CD14-positive monocyte (primary cell): Measurements from ENCODE around the gene SLC7A10. TPM values are rescaled to one million over a fixed set of nuclear protein-coding genes. Genes with fewer than 3 reads are reported as not detected.

ENCODE experiments used
- DNase-seq, 3 donors: peaks; one replicate each; pipeline ENCODE4 v3.0.0-alpha.2; 2011 to 2022
- H2AFZ ChIP-seq: 2 replicates; pipeline ENCODE4 v1.6.0; 2012; ENCODE audit warnings: mild to moderate bottlenecking, low read depth, low read length, inconsistent platforms; ENCODE audit not compliant: insufficient read depth, poor library complexity, severe bottlenecking
- H3K27ac ChIP-seq, 2 donors: 1 replicate in 1 of 2; 2 replicates in 1 of 2; pipeline ENCODE4 v1.5.1; 2012 to 2013; ENCODE audit warnings: low read length in 2 of 2, control low read depth in 1 of 2, inconsistent platforms in 1 of 2, low read depth in 1 of 2, mild to moderate bottlenecking in 1 of 2
- H3K27me3 ChIP-seq, 2 donors: one replicate each; pipeline versions ENCODE4 v1.6.0 to v1.6.1; 2011 to 2013; ENCODE audit warnings: low read length in 2 of 2; ENCODE audit not compliant: control insufficient read depth in 2 of 2, insufficient read depth in 2 of 2
- H3K36me3 ChIP-seq, 2 donors: replicated peaks in 1 of 2; 1 replicate in 1 of 2; 2 replicates in 1 of 2; pipeline versions ENCODE4 v1.5.1 to v1.6.1; 2012 to 2013; ENCODE audit warnings: low read length in 2 of 2, control low read depth in 1 of 2, inconsistent platforms in 1 of 2, mild to moderate bottlenecking in 1 of 2; ENCODE audit not compliant: insufficient read depth in 2 of 2, control insufficient read depth in 1 of 2
- H3K4me1 ChIP-seq, 2 donors: 1 replicate in 1 of 2; 2 replicates in 1 of 2; pipeline versions ENCODE4 v1.5.1 to v1.6.1; 2012 to 2013; ENCODE audit warnings: low read length in 2 of 2, control low read depth in 1 of 2, inconsistent platforms in 1 of 2, mild to moderate bottlenecking in 1 of 2, moderate library complexity in 1 of 2; ENCODE audit not compliant: insufficient read depth in 2 of 2, control insufficient read depth in 1 of 2
- H3K4me2 ChIP-seq: replicated peaks from 2 replicates; pipeline ENCODE3; 2012; ENCODE audit warnings: low read length, moderate library complexity, mild to moderate bottlenecking; ENCODE audit not compliant: poor library complexity, severe bottlenecking; ENCODE audit errors: extremely low read depth
- H3K4me3 ChIP-seq, 3 experiments: fragments of 200-600 bp in 1 of 3; sonication (generic) in 1 of 3; replicated peaks in 1 of 3; 1 replicate in 2 of 3; 2 replicates in 1 of 3; pipeline ENCODE4 v1.5.1; 2011 to 2013; ENCODE audit warnings: low read length in 3 of 3, mild to moderate bottlenecking in 3 of 3, control low read depth in 2 of 3, low read depth in 2 of 3, inconsistent platforms in 1 of 3, moderate library complexity in 1 of 3
- H3K79me2 ChIP-seq: 2 replicates; pipeline ENCODE4 v1.6.0; 2012; ENCODE audit warnings: mild to moderate bottlenecking, control low read depth, inconsistent platforms, low read length, moderate library complexity; ENCODE audit not compliant: insufficient read depth
- H3K9ac ChIP-seq: 2 replicates; pipeline ENCODE4 v1.6.0; 2017; ENCODE audit warnings: low read length, mild to moderate bottlenecking; ENCODE audit not compliant: insufficient read depth, poor library complexity, severe bottlenecking
- H3K9me3 ChIP-seq, 2 donors: replicated peaks in 1 of 2; 1 replicate in 1 of 2; 2 replicates in 1 of 2; pipeline versions ENCODE4 v1.5.1 to v1.6.1; 2012 to 2013; ENCODE audit warnings: low read length in 2 of 2, control low read depth in 1 of 2; ENCODE audit not compliant: control insufficient read depth in 1 of 2, insufficient read depth in 1 of 2
- H4K20me1 ChIP-seq: 2 replicates; pipeline ENCODE4 v1.6.0; 2012; ENCODE audit warnings: mild to moderate bottlenecking, low read length, control low read depth, moderate library complexity; ENCODE audit not compliant: insufficient read depth
- H3K27ac Mint-ChIP-seq, 7 donors: one replicate each; pipeline ENCODE4 v1.8.0; 2020; ENCODE audit warnings: mild to moderate bottlenecking in 7 of 7, mixed read lengths in 7 of 7, moderate library complexity in 6 of 7, inconsistent platforms in 2 of 7
- H3K27me3 Mint-ChIP-seq, 3 donors: one replicate each; pipeline ENCODE4 v1.8.0; 2021 to 2022; ENCODE audit warnings: low read depth in 3 of 3, mild to moderate bottlenecking in 3 of 3, mixed read lengths in 3 of 3, moderate library complexity in 3 of 3, inconsistent platforms in 1 of 3
- H3K36me3 Mint-ChIP-seq, 2 donors: one replicate each; pipeline ENCODE4 v1.8.0; 2020; ENCODE audit warnings: mixed read lengths in 2 of 2, inconsistent platforms in 1 of 2, mild to moderate bottlenecking in 1 of 2
- H3K4me1 Mint-ChIP-seq: one replicate; pipeline ENCODE4 v1.8.0; 2020; ENCODE audit warnings: mild to moderate bottlenecking, mixed read lengths
- H3K4me3 Mint-ChIP-seq, 2 donors: one replicate each; pipeline ENCODE4 v1.8.0; 2020; ENCODE audit warnings: mild to moderate bottlenecking in 2 of 2, mixed read lengths in 2 of 2, moderate library complexity in 1 of 2
- H3K9me3 Mint-ChIP-seq, 7 donors: one replicate each; pipeline ENCODE4 v1.8.0; 2020 to 2022; ENCODE audit warnings: mixed read lengths in 7 of 7, mild to moderate bottlenecking in 6 of 7, moderate library complexity in 6 of 7, inconsistent platforms in 2 of 7
- WGBS: methylation state at CpG from one replicate; pipeline ENCODE4 v1.1.5; 2013; ENCODE audit warnings: missing lambda C conversion rate; ENCODE audit not compliant: insufficient coverage; 5-methylcytosine and 5-hydroxymethylcytosine counted together
- intact Hi-C, 2 donors: fragments of 100-400 bp; cut with micrococcal nuclease; formaldehyde crosslinking; loops; one replicate each; pipeline versions ENCODE4 v1.15.0 to v1.15.1; 2023
- polyA plus RNA-seq, 3 donors: library from polyadenylated mRNA; depleted of rRNA in 1 of 3; unstranded in 2 of 3; stranded (reverse) in 1 of 3; fragments of 300-500 nt in 2 of 3; fragments of >200 nt in 1 of 3; fragmentation: Illumina TruSeq in 2 of 3; gene quantifications; 1 replicate in 2 of 3; 2 replicates in 1 of 3; pipeline ENCODE4 v1.2.3, GENCODE V29; 2012 to 2021
- TF ChIP-seq, protein P1 (sequence below): fragments of 200-600 bp; IDR thresholded peaks from one replicate; pipeline ENCODE4 v1.8.0; 2022; ENCODE audit warnings: antibody characterized with exemption, mild to moderate bottlenecking

The SLC7A10 gene
- polyA plus RNA-seq, 3 donors = 0.52 TPM; not detected in 2

DNA sequence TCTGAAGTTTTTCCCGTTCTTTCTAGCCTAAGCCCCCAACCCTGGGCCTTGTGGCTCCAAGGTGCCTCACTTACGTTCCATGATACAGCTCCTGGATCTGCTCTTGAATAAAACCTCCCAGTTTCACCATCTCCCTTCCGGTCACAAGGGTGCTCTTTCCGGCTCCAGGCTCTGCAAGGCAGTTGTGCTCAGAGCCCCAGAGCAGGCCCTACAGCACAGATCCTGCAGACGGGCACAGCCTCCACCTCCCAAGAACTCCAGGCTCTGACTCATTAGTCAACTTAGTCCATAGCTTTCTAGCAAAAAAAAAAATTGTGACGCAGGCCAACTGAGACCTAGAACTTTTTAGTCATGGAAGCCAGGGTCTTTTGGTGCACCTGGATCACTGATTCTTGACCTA is 33.9 kb upstream of the SLC7A10 start:
- Histone ChIP-seq H4K20me1 (no peaks in the 10 kb centered on the region), H3K4me1 (peaks cover 50 to 55% of the 10 kb centered on the region in 2 donors), H3K4me2 (peak overlapping the region; percentile 78), H3K27me3 (no peaks in the 10 kb centered on the region), H3K36me3 (no peaks in the 10 kb centered on the region), H3K79me2 (no peaks in the 10 kb centered on the region), H3K9me3 (peaks cover 0 to 4% of the 10 kb centered on the region in 2 donors), H2AFZ (peak overlapping the region; percentile 26), H3K27ac (peak overlapping the region; percentile 75 to 89), H3K9ac (no peak overlapping the region), H3K4me3 (peak overlapping the region in 1 of 3 experiments; percentile 67)
- H3K4me1 Mint-ChIP-seq = peaks cover 52% of the 10 kb centered on the region
- intact Hi-C loops = no loop called here
- TF ChIP-seq, protein P1, sequence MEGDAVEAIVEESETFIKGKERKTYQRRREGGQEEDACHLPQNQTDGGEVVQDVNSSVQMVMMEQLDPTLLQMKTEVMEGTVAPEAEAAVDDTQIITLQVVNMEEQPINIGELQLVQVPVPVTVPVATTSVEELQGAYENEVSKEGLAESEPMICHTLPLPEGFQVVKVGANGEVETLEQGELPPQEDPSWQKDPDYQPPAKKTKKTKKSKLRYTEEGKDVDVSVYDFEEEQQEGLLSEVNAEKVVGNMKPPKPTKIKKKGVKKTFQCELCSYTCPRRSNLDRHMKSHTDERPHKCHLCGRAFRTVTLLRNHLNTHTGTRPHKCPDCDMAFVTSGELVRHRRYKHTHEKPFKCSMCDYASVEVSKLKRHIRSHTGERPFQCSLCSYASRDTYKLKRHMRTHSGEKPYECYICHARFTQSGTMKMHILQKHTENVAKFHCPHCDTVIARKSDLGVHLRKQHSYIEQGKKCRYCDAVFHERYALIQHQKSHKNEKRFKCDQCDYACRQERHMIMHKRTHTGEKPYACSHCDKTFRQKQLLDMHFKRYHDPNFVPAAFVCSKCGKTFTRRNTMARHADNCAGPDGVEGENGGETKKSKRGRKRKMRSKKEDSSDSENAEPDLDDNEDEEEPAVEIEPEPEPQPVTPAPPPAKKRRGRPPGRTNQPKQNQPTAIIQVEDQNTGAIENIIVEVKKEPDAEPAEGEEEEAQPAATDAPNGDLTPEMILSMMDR = no peak
- H3K27ac Mint-ChIP-seq = peak overlapping the region; percentile 74 to 96 (median 88)
- peaks cover 0 to 5% (median 2%) of the 10 kb centered on the region in 7 donors for H3K9me3 Mint-ChIP-seq
- H3K4me3 Mint-ChIP-seq = peak overlapping the region; percentile 45 to 86
- DNase-seq = peak; percentile 69 to 92 (median 89)
- WGBS = 15% methylated on average over 6 of the region's 6 CpGs
- peaks cover 0 to under 1% of the 10 kb centered on the region in 2 donors for H3K36me3 Mint-ChIP-seq
- H3K27me3 Mint-ChIP-seq = peaks cover 0 to 3% (median 0%) of the 10 kb centered on the region in 3 donors

DNA sequence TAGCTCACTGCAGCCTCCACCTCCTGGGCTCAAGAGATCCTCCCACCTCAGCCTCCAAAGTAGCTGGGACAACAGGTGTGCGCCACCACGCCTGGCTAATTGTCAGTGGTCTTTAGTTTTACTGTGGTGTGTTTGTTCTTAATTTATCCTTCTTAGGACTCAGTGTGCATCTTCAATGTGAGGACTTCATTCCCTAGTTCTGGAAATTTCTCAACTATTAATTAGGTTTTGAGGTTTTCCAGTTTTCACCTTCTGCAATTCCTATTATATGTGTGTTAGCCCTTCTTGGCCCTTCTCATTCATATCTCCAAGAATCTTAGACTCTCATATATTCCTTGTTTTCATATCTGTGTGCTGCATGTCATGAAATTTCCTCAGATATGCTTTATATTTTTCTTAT is 32.2 kb upstream of the SLC7A10 start:
- Histone ChIP-seq H3K27me3 (no peaks in the 10 kb centered on the region), H3K4me3 (no peak overlapping the region), H3K4me1 (peaks cover 59 to 60% of the 10 kb centered on the region in 2 donors), H3K36me3 (no peaks in the 10 kb centered on the region), H3K27ac (no peak overlapping the region), H3K79me2 (no peaks in the 10 kb centered on the region), H3K4me2 (no peak overlapping the region), H4K20me1 (no peaks in the 10 kb centered on the region), H3K9ac (no peak overlapping the region), H3K9me3 (peaks cover 0 to 4% of the 10 kb centered on the region in 2 donors), H2AFZ (no peak overlapping the region)
- intact Hi-C loops = no loop called here
- Mint-ChIP-seq H3K27ac (no peak overlapping the region), H3K9me3 (peaks cover 0 to 5% (median 2%) of the 10 kb centered on the region in 7 donors), H3K4me3 (no peak overlapping the region), H3K27me3 (peaks cover 0 to 2% (median 0%) of the 10 kb centered on the region in 3 donors), H3K4me1 (peaks cover 55% of the 10 kb centered on the region), H3K36me3 (no peaks in the 10 kb centered on the region)
- no peak for DNase-seq
- WGBS = no CpG with 5 or more reads among the region's 2 CpGs
- TF ChIP-seq, protein P1 = no peak
